Measurements from ENCODE around the gene FBLN5. TPM values are rescaled to one million over a fixed set of nuclear protein-coding genes. Genes with fewer than 3 reads are reported as not detected.

The FBLN5 gene
- total RNA-seq, 1 donor from 2014 or later, result 2.2 TPM

GRCh38 chr14:91925727-91926121 is 21.8 kb downstream of the FBLN5 start:
- H3K4me3 ChIP-seq (ENCODE audit: low read depth, low read length), result no peak overlapping the region
- no peak for TF ChIP-seq CTCF (conservative IDR thresholded peaks at IDR 0.05; ENCODE audit: low read depth, low read length)

GRCh38 chr14:91925001-91925726 is 22.3 kb downstream of the FBLN5 start:
- H3K4me3 ChIP-seq (ENCODE audit: low read depth, low read length), result no peak overlapping the region
- DNase-seq (ENCODE audit: low read depth), result no peak
- TF ChIP-seq CTCF (conservative IDR thresholded peaks at IDR 0.05; ENCODE audit: low read depth, low read length), result no peak

More at GRCh38 chr14:91925727-91926121, 21.8 kb downstream of the FBLN5 start:
- DNase-seq (ENCODE audit: low read depth), result no peak

GRCh38 chr14:91920526-91920925 is 27.0 kb downstream of the FBLN5 start:
- H3K4me3 ChIP-seq (ENCODE audit: low read depth, low read length), result no peak overlapping the region
- no peak for DNase-seq (ENCODE audit: low read depth)
- no peak for TF ChIP-seq CTCF (conservative IDR thresholded peaks at IDR 0.05; ENCODE audit: low read depth, low read length)

- no peak for DNase-seq (ENCODE audit: low read depth)
- TF ChIP-seq CTCF (conservative IDR thresholded peaks at IDR 0.05; ENCODE audit: low read depth, low read length), result no peak
- no peak overlapping the region for H3K4me3 ChIP-seq (ENCODE audit: low read depth, low read length)
Measured at GRCh38 chr14:91919814-91920213, 27.7 kb downstream of the FBLN5 start.

GRCh38 chr14:91918186-91918883 is 29.2 kb downstream of the FBLN5 start:
- no peak overlapping the region for H3K4me3 ChIP-seq (ENCODE audit: low read depth, low read length)
- DNase-seq (ENCODE audit: low read depth), result no peak
- TF ChIP-seq CTCF (conservative IDR thresholded peaks at IDR 0.05; ENCODE audit: low read depth, low read length), result no peak

- no peak overlapping the region for H3K4me3 ChIP-seq (ENCODE audit: low read depth, low read length)
- TF ChIP-seq CTCF (conservative IDR thresholded peaks at IDR 0.05; ENCODE audit: low read depth, low read length), result no peak
- DNase-seq (ENCODE audit: low read depth), result no peak
Measured at GRCh38 chr14:91912035-91912434, 35.5 kb downstream of the FBLN5 start.
